ENCODE results near the gene TMPRSS15. TPM values are rescaled to one million over a fixed set of nuclear protein-coding genes. Genes with fewer than 3 reads are reported as not detected.

TMPRSS15 gene
- total RNA-seq, 1 donor from 2014 or later: not detected

- TF ChIP-seq CTCF (IDR thresholded peaks at IDR 0.05): no peak
- no peak for ATAC-seq
- DNase-seq: no peak
These were observed 26.8 kb upstream of the TMPRSS15 start for GRCh38 chr21:18430341-18430740.

GRCh38 chr21:18424276-18424675 lies 20.7 kb upstream of the TMPRSS15 start:
- Histone ChIP-seq H3K4me1 (no peaks in the 10 kb centered on the region), H3K36me3 (no peaks in the 10 kb centered on the region), H3K4me3 (no peak overlapping the region), H3K9me3 (no peaks in the 10 kb centered on the region), H3K27ac (no peak overlapping the region), H3K27me3 (no peaks in the 10 kb centered on the region)
- no peak for TF ChIP-seq CTCF (IDR thresholded peaks at IDR 0.05)
- DNase-seq (no peak), ATAC-seq (no peak)
- intact Hi-C loops (cut with DNase I): no loop called here

More at GRCh38 chr21:18430341-18430740, 26.8 kb upstream of the TMPRSS15 start:
- H3K27me3 ChIP-seq: no peaks in the 10 kb centered on the region
- H3K4me1 ChIP-seq: no peaks in the 10 kb centered on the region
- no peaks in the 10 kb centered on the region for H3K36me3 ChIP-seq
- intact Hi-C loops (cut with DNase I): no loop called here
- no peak overlapping the region for H3K4me3 ChIP-seq
- H3K9me3 ChIP-seq: no peaks in the 10 kb centered on the region
- H3K27ac ChIP-seq: no peak overlapping the region

GRCh38 chr21:18417141-18417790 lies 13.7 kb upstream of the TMPRSS15 start:
- Histone ChIP-seq H3K9me3 (no peaks in the 10 kb centered on the region), H3K4me3 (no peak overlapping the region), H3K36me3 (no peaks in the 10 kb centered on the region), H3K27ac (no peak overlapping the region), H3K27me3 (no peaks in the 10 kb centered on the region), H3K4me1 (no peaks in the 10 kb centered on the region)
- TF ChIP-seq CTCF (IDR thresholded peaks at IDR 0.05): no peak
- ATAC-seq: no peak
- intact Hi-C loops (cut with DNase I): no loop called here
- no peak for DNase-seq

GRCh38 chr21:18411565-18411964 lies 8.0 kb upstream of the TMPRSS15 start:
- Histone ChIP-seq H3K27me3 (no peaks in the 10 kb centered on the region), H3K4me3 (no peak overlapping the region), H3K9me3 (no peaks in the 10 kb centered on the region), H3K27ac (no peak overlapping the region), H3K36me3 (no peaks in the 10 kb centered on the region), H3K4me1 (no peaks in the 10 kb centered on the region)
- DNase-seq (no peak), ATAC-seq (peak; percentile 69)
- no peak for TF ChIP-seq CTCF (IDR thresholded peaks at IDR 0.05)
- intact Hi-C loops (cut with DNase I): no loop called here

GRCh38 chr21:18409579-18409978 lies 6.0 kb upstream of the TMPRSS15 start:
- no peak for ATAC-seq

More at GRCh38 chr21:18409579-18409978, 6.0 kb upstream of the TMPRSS15 start:
- Histone ChIP-seq H3K36me3 (no peaks in the 10 kb centered on the region), H3K4me1 (no peaks in the 10 kb centered on the region), H3K27ac (no peak overlapping the region), H3K9me3 (no peaks in the 10 kb centered on the region), H3K27me3 (no peaks in the 10 kb centered on the region), H3K4me3 (no peak overlapping the region)
- no peak for DNase-seq
- TF ChIP-seq CTCF (IDR thresholded peaks at IDR 0.05): no peak
- intact Hi-C loops (cut with DNase I): no loop called here
